GM21367 (cell line): Measurements from ENCODE around the gene ANP32A.
"Not testable (repeated sequence)": the region's sequence is repeated elsewhere in the genome, so short reads cannot be mapped to it uniquely, and the experiment has no call there.

Experiments used
- ATAC-seq: cut with Tn5 transposase; IDR thresholded peaks from one replicate; pipeline ENCODE4 v1.9.1; 2021; ENCODE audit not compliant: unreplicated experiment

ANP32A gene

DNA sequence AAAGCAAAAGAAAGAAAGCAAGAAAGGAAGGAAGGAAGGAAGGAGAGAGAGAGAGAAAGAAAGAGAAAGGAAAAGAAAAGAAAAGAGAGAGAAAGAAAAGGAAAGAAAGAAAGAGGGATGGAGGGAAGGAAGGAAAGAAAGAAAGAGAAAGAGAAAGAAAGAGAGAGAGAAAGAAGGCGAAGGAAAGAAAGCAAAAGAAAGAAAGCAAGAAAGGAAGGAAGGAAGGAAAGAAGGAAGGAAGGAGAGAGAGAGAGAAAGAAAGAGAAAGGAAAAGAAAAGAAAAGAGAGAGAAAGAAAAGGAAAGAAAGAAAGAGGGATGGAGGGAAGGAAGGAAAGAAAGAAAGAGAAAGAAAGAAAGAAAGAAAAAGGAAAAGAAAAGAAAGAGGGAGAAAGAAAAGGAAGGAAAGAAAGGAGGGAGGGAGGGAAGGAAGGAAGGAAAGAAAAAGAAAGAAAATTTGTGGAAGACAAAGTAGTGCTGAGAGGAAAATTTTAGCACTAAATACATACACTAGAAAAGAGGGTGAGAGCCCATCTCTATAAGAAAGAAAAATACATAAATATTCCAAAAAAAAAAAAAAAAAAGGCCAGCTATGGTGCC is 60.6 kb downstream of the ANP32A start:
- not testable (repeated sequence) for ATAC-seq

DNA sequence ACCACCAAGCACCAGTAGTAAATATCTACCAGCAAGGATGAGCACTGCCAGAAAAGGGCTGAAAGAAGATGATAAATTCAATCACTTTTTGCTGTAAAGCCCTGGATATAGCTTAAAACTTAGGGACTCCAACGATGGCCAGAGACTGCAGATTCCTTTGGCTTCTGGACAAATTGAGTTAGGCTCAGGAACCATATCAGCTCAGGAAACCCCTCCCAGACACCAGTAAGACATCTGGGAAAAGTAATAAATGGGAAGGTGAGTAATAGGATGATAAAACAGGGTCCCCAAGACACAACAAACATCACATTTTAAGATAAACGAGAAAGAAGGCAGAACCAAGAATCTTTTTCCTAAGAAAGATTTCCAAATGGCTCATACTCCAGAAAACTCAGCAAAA is 65.0 kb downstream of the ANP32A start:
- no peak for ATAC-seq

DNA sequence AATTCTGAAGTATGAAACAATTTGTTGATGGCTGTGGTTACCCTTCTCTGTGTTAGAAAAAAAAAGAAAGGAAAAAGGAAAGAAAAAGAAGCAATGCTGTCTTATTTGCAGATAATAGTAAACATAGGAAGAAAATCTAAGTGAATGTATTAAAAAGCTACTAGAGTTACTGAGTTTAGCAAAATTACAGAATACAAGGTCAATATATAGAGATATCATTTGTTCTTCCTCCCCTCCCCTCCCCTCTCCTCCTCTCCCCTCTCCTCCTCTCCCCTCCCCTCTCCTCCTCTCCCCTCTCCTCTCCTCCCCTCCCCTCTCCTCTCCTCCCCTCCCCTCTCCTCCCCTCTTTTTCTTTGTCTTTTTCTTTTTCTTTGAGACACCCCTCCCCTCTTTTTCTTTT is 69.1 kb downstream of the ANP32A start:
- ATAC-seq, result no peak

DNA sequence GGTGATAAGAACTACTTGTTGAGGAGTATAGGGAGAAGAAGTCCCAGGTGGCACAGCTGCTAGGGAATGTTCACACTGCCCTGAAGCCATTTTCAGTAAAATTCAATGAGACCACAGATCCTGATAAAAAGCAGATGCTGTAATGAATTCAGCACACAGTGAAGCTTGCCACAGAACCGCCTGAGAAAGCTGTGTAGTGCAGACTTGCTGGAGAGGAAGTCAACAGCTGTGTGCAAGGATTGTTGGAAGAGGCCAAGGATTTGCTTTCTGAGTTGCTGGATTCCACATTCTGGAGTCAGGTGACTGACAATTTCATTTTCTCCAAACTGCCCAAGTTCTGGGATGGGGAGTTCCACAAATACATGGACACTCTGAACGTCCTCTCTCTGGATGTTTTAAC is 70.9 kb downstream of the ANP32A start:
- ATAC-seq, result no peak

DNA sequence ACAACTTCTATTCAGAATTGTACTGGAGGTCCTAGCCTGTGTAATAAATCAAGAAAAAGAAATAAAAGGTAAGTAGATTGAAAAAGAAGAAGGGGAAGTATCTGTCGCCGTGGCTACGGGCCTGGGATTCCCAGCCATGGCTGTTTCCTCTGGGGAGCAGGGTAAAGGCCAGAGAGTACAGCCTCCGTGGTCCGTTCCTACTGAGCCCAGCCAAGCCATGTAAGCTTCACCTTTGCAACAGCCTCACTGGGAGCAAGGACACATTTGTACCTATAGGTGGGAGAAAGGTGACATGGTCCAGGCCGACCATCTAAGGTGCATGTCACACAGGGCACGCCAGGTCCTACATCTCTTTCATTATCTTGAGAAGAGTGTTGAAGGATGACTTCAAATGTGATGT is 71.3 kb downstream of the ANP32A start:
- ATAC-seq, result no peak

DNA sequence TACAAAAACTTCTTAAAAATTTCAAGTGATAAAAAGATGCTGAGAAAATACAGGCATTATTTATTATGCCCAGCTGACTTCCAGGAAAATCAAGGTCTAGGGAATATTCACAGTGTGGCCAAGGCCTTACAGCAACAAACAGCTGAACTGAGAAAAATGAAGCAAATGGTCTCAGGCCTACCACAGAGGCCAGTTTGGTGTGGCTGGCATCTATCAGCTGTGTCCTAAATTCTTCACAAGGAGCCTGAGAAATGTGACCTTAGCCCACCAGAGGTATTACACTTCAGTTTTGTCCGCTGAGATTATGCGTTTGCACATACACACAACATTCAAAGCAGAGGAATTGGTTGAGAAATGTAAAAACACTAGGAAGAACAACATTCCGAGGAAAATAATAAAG is 77.4 kb downstream of the ANP32A start:
- no peak for ATAC-seq

DNA sequence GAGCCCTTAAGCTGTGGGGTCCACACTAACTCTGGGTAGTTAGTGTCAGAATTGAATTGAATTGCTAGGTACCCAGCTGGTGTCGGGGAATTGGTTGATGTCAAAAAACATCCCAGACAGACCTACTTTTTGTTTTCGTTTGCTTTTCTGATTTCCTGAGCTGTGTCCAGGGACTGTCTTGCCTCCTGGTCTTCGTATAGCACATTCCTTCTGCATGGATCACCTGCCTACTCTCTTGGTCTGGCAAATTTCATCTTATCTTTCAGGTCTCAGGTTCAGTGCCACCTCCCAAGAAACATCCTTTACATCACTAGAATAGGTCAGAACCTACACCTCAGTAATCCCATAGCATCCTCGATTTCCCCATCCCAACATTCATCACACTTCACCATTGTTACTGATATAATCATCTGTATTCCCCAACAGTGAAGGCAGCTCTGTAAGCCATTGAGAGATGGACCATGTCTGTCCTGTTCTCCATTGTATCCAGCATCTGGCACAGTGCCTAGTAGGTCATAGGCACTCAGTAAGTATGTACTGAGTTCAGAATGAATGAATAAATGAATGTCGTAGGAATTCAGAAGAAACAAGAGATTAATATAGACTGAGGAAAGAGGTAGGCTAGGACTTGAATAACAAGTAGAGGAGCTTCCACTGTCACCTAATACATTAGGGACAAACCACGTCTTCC is 81.2 kb downstream of the ANP32A start:
- ATAC-seq, result no peak

DNA sequence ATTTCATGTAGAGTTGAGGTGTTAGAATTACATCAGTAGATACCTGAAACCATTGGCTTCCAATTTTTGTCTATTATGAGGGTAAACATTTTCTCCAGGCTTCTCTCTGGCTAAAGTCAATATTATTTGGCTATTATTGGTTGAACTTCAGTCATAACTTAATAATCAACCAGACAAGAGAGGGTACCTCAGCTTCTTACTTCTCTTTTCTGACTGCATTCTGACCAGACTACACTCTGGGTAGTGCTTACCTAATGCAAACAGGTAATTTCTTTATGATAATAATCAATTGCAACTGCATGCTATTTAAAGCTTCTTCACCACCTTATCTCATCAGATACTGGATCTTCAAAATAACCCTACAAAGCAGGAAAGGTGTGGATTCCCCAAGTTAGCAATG is 85.1 kb downstream of the ANP32A start:
- ATAC-seq, result no peak

DNA sequence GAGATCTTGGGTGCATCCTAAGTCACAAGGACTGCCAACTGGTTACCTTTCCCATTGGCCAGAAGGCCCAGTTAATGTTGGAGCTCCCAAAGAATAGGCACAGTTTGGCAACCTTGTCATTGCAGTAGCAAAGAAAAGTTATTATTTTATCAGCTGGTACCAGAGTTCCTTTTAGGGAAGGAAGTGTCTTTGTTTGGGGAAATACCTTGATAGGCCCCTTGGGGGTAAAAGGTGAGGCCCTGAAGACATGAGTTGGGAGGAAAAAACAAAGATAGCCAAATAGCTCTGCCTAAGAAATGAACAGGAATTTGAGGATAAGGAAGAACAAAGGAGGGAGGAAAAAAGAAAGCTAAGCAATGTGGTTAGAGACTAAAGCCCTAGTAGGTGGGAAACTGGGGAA is 85.8 kb downstream of the ANP32A start:
- no peak for ATAC-seq

DNA sequence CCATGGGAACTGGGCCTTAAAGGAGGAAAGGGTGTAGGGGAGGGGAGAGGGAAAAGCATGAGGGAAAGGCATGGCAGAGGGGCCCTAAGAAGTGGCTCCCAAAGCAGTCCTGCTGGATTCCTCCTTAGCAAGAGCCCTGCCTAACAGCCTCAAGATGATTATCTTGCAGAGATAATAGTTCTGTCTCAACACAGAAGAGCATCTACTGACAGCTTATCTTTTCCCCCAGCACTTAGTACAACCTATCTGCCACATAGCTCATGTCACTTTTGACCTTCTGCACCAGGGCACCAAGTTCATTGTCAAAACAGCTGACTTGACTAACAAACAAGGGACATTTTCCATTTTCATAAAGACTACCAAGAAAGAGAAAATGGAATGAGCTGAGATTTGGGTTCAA is 86.3 kb downstream of the ANP32A start:
- ATAC-seq, result no peak

DNA sequence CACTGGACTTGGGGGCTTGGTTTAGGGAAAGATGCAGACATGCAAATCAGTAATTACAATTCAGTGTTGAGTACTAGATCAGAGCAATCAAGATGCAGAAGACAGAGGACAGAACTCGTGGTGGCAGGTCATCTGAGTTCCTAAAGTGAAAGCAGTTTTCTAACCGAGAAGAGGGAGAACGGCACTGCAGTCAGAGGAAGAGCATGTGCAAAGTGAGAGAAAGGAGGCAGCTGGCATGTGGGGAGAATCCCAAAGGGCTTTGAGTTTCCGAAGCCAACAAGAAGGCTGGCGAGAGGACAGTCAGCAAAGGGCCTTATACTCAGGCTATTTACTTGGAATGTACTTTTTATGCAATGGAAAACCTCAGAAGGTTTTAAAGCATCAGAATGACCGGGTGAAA is 87.0 kb downstream of the ANP32A start:
- no peak for ATAC-seq

DNA sequence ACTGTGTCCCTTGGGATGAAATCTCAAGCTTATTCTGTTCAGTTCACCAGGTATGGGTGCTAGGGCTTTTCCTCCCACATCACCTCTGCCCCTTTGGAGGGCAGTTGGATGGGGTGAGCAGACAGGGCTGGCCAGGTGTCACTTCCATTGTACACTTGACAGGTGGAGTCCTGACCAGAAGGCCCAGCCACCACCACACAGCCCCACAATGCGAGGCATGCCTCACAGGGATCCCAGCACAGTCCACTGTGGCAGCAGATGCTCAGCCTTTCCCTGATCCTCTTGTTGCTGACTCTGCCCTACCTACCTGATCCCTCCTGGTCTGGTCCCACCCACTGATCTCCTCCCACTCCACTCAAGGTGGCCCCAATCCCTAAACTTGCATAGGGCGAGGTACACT is 88.2 kb downstream of the ANP32A start:
- no peak for ATAC-seq

DNA sequence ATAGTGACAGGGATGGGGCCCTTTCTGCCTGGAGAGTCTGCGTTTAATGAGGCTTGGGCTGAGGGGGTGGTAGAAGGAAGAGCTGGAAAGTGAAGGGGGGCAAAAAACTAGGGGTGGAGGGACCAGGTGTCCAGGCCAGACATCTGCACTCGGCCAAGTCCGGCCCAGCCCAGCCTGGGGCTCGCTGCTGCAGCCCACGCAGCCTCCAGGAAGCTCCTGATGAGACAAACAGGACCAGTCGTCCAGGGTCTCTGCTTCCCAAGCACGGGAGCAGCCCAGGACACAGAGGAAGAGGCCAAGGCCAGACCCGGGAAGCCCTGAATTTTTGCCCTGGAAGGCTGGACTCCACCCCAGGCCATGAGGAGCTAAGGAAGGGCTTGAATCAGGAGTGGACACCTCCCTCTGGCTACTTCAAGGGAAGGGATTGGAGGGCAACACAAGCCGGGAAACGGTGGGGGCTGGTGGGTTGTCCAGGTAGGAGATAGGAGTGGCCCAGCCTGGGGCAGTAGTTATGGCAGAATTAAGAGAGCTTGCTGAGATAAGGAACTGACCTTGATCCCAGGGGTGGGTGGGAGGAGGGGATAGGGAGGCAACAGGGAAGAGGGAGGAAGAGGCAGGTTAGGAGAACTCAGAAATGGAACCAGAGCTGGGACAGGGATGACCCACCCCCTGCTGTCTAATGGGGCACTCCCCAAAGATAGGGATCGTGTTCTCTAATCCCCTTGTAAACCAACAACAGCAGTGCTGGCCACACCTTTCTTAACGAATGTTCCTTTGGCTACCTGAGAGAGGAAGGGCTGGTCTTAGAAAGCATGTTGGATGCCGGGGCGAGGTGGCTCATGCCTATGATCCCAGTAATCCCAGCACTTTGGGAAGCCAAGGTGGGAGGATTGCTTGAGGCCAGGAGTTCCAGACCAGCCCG is 89.5 kb downstream of the ANP32A start:
- ATAC-seq, result no peak

DNA sequence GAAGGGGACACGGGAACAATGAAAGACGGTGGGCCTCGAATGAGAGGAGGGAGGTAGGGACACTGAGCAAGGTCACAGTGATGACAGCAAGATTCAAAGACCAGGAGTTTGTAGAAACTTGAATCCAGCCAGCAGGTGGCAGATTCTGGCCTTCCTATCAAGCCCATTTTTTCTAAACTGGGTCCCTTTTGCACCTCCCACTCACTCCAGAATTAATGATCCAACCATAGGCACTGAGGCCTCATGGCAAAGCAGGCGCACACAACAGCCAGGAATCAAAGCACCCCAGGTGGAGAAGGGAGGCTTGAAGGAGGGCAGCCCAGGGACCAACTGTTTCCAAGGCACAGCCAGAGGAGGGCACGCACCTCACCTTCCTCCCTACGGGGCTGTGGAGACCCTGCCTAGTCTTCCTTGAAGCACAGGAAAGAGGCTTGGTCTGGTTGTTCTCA is 90.2 kb downstream of the ANP32A start:
- no peak for ATAC-seq

DNA sequence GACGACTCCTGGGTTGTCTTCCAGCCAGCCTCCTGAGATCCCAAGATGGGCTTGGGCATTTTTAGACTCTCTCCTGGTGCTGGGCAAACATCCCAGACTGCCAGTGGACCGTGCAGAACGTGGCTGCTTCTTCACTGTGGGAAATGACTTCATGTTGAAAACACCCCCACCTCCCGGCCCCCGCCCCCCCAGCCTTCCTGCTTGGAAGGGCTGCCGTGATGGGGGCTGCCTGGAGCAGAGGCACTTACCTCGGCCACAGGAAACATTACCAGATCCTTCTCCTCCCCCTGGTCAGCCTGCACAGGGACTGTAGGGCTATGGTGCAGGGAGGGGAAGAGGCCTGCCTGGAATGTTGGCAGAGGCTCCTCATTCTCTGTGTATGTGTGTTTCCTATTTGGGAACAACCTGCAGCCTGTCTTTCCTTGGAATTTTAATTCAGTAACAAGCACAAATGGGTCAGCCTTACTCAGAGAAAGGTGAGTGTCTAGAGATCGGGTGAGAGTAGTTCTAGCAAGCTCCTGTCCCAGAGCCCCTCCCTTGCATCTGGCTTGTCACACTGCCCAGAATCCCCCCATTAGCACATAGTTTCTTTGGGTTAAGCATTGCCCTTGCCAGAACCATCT is 90.8 kb downstream of the ANP32A start:
- ATAC-seq, result no peak
